ENCODE results near the gene KCNMB1.

GRCh38 chr5:170378740-170379139 lies 10.4 kb downstream of the KCNMB1 start:
- TF ChIP-seq CTCF (IDR thresholded peaks at IDR 0.05; ENCODE audit: poor library complexity, severe bottlenecking) (no peak), TAF1 (IDR thresholded peaks at IDR 0.05; ENCODE audit: low read depth) (no peak), EZH2 (IDR thresholded peaks at IDR 0.05; ENCODE audit: borderline replicate concordance, insufficient read depth, low read length, poor library complexity, severe bottlenecking) (no peak)
